C4-2B (cell line): ENCODE measurements around the gene ADA.

ENCODE experiments used
- CTCF ChIP-seq: fragments of 450-650 bp; conservative IDR thresholded peaks from 2 replicates; pipeline ENCODE4 v1.5.1; 2017; ENCODE audit warnings: mild to moderate bottlenecking
- ZFX ChIP-seq: fragments of 450-650 bp; IDR thresholded peaks from 2 replicates; pipeline ENCODE4 v1.6.1; 2017

GRCh38 chr20:44597930-44598329 lies 53.6 kb downstream of the ADA start:
- no peak for TF ChIP-seq CTCF
- no peak for TF ChIP-seq ZFX
